ENCODE measurements around the gene DAPK3. TPM values are rescaled to one million over a fixed set of nuclear protein-coding genes. Genes with fewer than 3 reads are reported as not detected.

Gene DAPK3
- total RNA-seq (2022; extraction: Qiagen RNA extraction): 44.3 to 47.3 TPM (median 45.1 TPM) in 5 replicates

GRCh38 chr19:3970808-3971598 is at the start of gene DAPK3:
Gene DAPK3, minus strand, starts transcription at chr19:3971099. Its CDS starts 1,364 bp downstream, at chr19:3969735.

DNA sequence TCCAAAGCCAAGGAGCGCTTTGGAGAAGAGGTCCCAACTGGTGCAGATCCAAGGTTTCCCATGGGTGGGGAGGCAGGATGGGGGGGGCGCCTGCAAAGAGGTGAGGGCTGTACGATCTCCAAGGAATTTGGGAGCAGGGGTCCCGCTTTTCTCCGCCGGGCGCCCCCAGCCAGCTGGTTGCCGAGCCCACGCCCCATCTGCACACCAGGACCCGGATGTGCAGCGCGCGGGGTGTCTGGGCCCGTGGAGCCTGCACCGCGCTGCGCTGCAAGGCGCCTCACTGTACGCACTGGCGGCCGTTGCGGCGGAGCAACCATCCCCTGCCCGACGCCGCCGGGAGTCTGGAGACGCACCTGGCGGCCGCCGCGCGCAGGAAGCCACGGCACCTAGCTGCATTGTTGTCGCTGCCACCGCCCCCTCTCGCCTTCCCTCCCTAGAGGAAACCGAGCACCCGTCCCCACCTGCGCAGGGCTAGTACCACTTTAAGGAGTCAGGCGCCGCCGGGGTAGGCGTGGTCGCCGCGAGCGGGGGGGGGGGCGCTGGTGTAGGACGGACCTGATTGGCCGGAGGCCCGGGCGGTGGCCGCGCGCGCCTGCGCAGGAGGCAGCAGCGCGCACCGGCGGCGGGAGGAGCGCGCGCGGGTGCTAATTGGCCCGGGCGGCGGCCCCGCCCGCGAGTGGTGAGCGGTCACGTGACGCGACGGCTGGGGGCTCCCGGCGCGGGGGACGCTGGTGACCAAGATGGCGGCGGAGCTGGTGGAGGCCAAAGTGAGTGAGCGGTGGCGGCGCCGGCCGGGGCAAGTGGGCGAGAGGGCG is 36.3 kb upstream of the DAPK3 start, which contains the start of gene PIAS4:
TSS of gene PIAS4 (plus strand) at position 716 of the 815 bp plus-strand sequence. CDS start at position 741, 25 bp downstream.

DNA sequence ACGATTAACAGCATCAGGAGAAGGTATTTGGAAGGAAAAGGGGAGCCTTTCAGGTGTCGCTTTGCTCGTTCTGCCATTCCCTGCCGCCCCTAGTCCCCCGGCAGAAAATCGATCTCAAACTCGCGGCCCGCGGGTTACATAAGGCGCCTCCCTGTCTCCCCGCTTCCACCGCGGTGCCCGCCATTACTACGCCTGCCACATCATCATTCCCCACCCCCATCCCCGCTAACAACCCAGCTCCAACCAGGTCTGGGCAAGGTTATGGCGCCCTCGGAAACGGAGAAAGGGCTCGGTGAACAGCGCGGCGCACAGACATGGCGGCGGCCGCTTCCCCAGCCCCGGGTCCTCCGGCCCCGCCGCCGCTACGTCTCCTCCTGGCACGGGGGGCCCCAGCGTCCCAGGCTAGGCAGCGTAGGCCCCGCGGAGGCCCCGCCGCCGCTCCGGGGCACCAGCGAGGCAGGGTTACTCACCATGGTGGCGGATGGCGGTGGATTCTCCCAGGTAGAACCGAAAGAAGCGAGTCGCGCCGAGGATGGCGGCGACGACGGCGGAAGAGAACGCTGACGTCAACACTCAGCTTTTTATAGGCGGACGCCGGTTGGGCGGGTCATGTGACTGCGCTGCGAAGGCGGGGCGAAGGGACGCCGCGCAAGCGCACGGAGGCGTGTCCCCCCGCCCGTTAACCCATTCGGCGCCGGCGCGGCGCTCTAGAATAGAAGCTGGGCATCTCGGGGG is 14.2 kb upstream of the DAPK3 start, which contains the start of gene EEF2:
TSS of gene EEF2 (minus strand) at position 556 of the 735 bp plus-strand sequence. CDS start at position 473, 83 bp downstream.

DNA sequence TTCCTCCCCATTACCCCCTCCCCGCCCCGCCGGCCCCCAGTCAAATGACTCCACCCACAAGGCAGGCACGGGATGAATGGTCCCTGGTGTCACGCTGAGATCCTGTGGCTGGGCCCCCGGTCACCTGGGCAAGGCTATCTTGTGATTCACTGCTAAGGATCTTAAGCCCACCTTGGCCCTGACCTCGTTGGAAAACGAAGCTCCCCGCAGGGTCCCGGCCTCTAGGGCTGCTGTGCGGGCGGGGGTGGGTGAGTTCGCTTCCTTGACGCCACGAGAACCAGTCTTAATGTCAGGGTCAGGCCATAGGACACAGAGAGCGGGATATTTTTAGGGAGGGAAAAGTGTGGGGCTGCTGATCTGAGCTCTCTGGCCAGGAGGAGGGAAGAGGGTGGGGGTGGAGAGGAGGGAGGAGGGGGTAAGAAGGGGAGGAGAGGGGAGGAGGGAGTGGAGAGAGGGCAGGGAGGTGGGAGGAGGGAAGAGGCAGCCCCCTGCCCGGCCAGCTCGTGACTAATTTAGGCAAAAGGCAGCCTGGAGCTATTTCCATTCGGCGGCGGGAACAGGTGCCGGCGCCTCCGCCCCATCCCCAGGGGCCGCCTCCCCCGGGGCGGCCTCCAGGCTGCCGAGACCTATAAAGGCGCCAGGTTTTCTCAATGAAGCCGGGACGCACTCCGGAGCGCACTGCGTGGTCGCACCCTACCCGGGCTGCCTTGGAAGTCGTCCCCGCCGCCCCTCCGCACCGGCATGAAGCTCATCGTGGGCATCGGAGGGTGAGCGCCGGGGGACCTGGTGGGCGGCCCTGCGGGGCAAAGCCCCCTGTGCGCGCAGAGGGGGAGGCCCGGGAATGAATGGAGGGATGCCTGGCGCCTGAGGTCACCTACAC is 37.7 kb downstream of the DAPK3 start, which contains the start of gene NMRK2:
TSS of gene NMRK2 (plus strand) at position 139 of the 880 bp plus-strand sequence. CDS start at position 742, 603 bp downstream.

Other genes with a start within 250 kb of the DAPK3 start
- gene APBA3, start 209.4 kb downstream of the DAPK3 start, total RNA-seq (2022; extraction: Qiagen RNA extraction): 7.7 to 11.8 TPM (median 10.1 TPM) in 5 replicates
- gene MRPL54, start 208.4 kb downstream of the DAPK3 start, total RNA-seq (2022; extraction: Qiagen RNA extraction): 60.9 to 76.7 TPM (median 62.8 TPM) in 5 replicates
- gene RAX2, start 198.9 kb downstream of the DAPK3 start, total RNA-seq (2022; extraction: Qiagen RNA extraction): not detected in 5 replicates
- 0.73 to 1.8 TPM (median 1.3 TPM) in 5 replicates for gene MATK, start 184.7 kb downstream of the DAPK3 start, total RNA-seq (2022; extraction: Qiagen RNA extraction)
- 0.09 to 0.45 TPM (median 0.11 TPM) in 5 replicates for gene ZFR2, start 102.1 kb downstream of the DAPK3 start, total RNA-seq (2022; extraction: Qiagen RNA extraction)
- gene ATCAY, start 90.4 kb downstream of the DAPK3 start, total RNA-seq (2022; extraction: Qiagen RNA extraction): 0.07 to 0.13 TPM (median 0.09 TPM) in 4 of 5 replicates, not detected in the other
- not detected in 5 replicates for gene NMRK2, start 38.0 kb downstream of the DAPK3 start, total RNA-seq (2022; extraction: Qiagen RNA extraction)
- 919 to 1,074 TPM (median 1,044 TPM) in 5 replicates for gene EEF2, start 14.4 kb upstream of the DAPK3 start, total RNA-seq (2022; extraction: Qiagen RNA extraction)
- 14.6 to 17.5 TPM (median 15.7 TPM) in 5 replicates for gene PIAS4, start 36.6 kb upstream of the DAPK3 start, total RNA-seq (2022; extraction: Qiagen RNA extraction)
- gene ZBTB7A, start 95.8 kb upstream of the DAPK3 start, total RNA-seq (2022; extraction: Qiagen RNA extraction): 16.8 to 24.8 TPM (median 23.4 TPM) in 5 replicates
- gene MAP2K2, start 153.0 kb upstream of the DAPK3 start, total RNA-seq (2022; extraction: Qiagen RNA extraction): 120 to 196 TPM (median 177 TPM) in 5 replicates
- gene CREB3L3, start 182.5 kb upstream of the DAPK3 start, total RNA-seq (2022; extraction: Qiagen RNA extraction): 0.08 to 0.15 TPM (median 0.11 TPM) in 5 replicates
- 26.8 to 40.9 TPM (median 35.5 TPM) in 5 replicates for gene SIRT6, start 211.5 kb upstream of the DAPK3 start, total RNA-seq (2022; extraction: Qiagen RNA extraction)
- 0.17 to 0.29 TPM (median 0.24 TPM) in 5 replicates for gene ANKRD24, start 211.6 kb upstream of the DAPK3 start, total RNA-seq (2022; extraction: Qiagen RNA extraction)